Neural cell (in vitro differentiated cells): ENCODE results near the gene RNF213. TPM values are rescaled to one million over a fixed set of nuclear protein-coding genes. Genes with fewer than 3 reads are reported as not detected.

Source experiments
- H2AFZ ChIP-seq: fragments of 200-600, 300-800 bp; sonication (generic), shearing (Covaris generic); 2 replicates; pipeline ENCODE4 v1.6.0; 2014; ENCODE audit warnings: low read depth, mild to moderate bottlenecking, antibody characterized with exemption, low read length, moderate library complexity
- H3F3A ChIP-seq: fragments of 200-600 bp; shearing (Covaris generic); 2 replicates; pipeline ENCODE4 v1.6.1; 2016; ENCODE audit warnings: mild to moderate bottlenecking, moderate library complexity, mixed read lengths, antibody characterized with exemption, low read length; ENCODE audit not compliant: insufficient read depth, poor library complexity, severe bottlenecking
- H3K27ac ChIP-seq: fragments of 200-600, 300-800 bp; sonication (generic), shearing (Covaris generic); 2 replicates; pipeline ENCODE4 v1.5.1; 2014; ENCODE audit warnings: mild to moderate bottlenecking, low read length, moderate library complexity
- H3K27me3 ChIP-seq: fragments of 300-800, 200-600 bp; sonication (generic), shearing (Covaris generic); 2 replicates; pipeline ENCODE4 v1.6.0; 2014; ENCODE audit warnings: mild to moderate bottlenecking, low read depth, low read length, moderate library complexity; ENCODE audit not compliant: insufficient read depth
- H3K36me3 ChIP-seq: fragments of 300-800, 200-600 bp; sonication (generic), shearing (Covaris generic); 2 replicates; pipeline ENCODE4 v1.5.1; 2014; ENCODE audit warnings: mild to moderate bottlenecking, antibody characterized with exemption, low read length, moderate library complexity; ENCODE audit not compliant: insufficient read depth
- H3K4me2 ChIP-seq: fragments of 300-800, 200-600 bp; sonication (generic), shearing (Covaris generic); 2 replicates; pipeline ENCODE4 v1.6.0; 2014; ENCODE audit warnings: mild to moderate bottlenecking, low read length
- H3K4me3 ChIP-seq: fragments of 300-800, 200-600 bp; sonication (generic), shearing (Covaris generic); 2 replicates; pipeline ENCODE4 v1.5.1; 2014; ENCODE audit warnings: mild to moderate bottlenecking, low read length, moderate library complexity
- H3K79me2 ChIP-seq: fragments of 200-600 bp; shearing (Covaris generic); replicated peaks from 2 replicates; pipeline ENCODE4 v1.6.0; 2014; ENCODE audit warnings: mild to moderate bottlenecking, low read length, moderate library complexity; ENCODE audit not compliant: insufficient read depth
- H3K9ac ChIP-seq: fragments of 300-800, 200-600 bp; sonication (generic), shearing (Covaris generic); 2 replicates; pipeline ENCODE4 v1.6.1; 2016; ENCODE audit warnings: mild to moderate bottlenecking, low read length, mixed read lengths
- H3K9me2 ChIP-seq: fragments of 200-600 bp; shearing (Covaris generic); 2 replicates; pipeline ENCODE4 v1.6.1; 2016; ENCODE audit warnings: mild to moderate bottlenecking, low read length, mixed read lengths; ENCODE audit not compliant: insufficient read depth
- H3K9me3 ChIP-seq: fragments of 200-600, 300-800 bp; sonication (generic), shearing (Covaris generic); 2 replicates; pipeline ENCODE4 v1.6.1; 2016; ENCODE audit warnings: mild to moderate bottlenecking, mixed run types, low read length, moderate library complexity, mixed read lengths
- H4K20me1 ChIP-seq: fragments of 200-600 bp; shearing (Covaris generic); 2 replicates; pipeline ENCODE4 v1.6.1; 2016; ENCODE audit warnings: mild to moderate bottlenecking, mixed run types; ENCODE audit not compliant: insufficient read depth
- EP300 ChIP-seq: fragments of 450-650 bp; conservative IDR thresholded peaks from 2 replicates; pipeline ENCODE4 v1.6.1; 2014; ENCODE audit warnings: antibody characterized with exemption, mild to moderate bottlenecking, moderate library complexity; ENCODE audit not compliant: poor library complexity, severe bottlenecking
- EZH2 ChIP-seq: fragments of 200-600, 300-800 bp; shearing (Covaris generic), sonication (generic); IDR thresholded peaks from 2 replicates; pipeline ENCODE4 v1.6.1; 2014; ENCODE audit warnings: antibody characterized with exemption, low read length, borderline replicate concordance, mild to moderate bottlenecking; ENCODE audit not compliant: insufficient read depth, poor library complexity, severe bottlenecking
- POLR2AphosphoS5 ChIP-seq: IDR thresholded peaks from 2 replicates; pipeline ENCODE4 v1.6.1; 2012
- RAD21 ChIP-seq: fragments of 450-650 bp; conservative IDR thresholded peaks from 2 replicates; pipeline ENCODE4 v1.6.1; 2014; ENCODE audit warnings: antibody characterized with exemption, mild to moderate bottlenecking, moderate library complexity
- REST ChIP-seq: IDR thresholded peaks from 2 replicates; pipeline ENCODE4 v1.6.1; 2012; ENCODE audit warnings: borderline replicate concordance
- SMC3 ChIP-seq: fragments of 450-650 bp; conservative IDR thresholded peaks from 2 replicates; pipeline ENCODE4 v1.6.1; 2014; ENCODE audit warnings: antibody characterized with exemption, mild to moderate bottlenecking, moderate library complexity; ENCODE audit not compliant: poor library complexity
- TAF1 ChIP-seq: IDR thresholded peaks from 2 replicates; pipeline ENCODE4 v1.6.1; 2012; ENCODE audit warnings: low read depth
- polyA plus RNA-seq: library from polyadenylated mRNA; depleted of rRNA; stranded (reverse); fragments of >200 nt; gene quantifications from 2 replicates; pipeline ENCODE4 v1.2.3, GENCODE V29; 2014
- TF ChIP-seq, protein P1 (sequence below): fragments of 450-650 bp; IDR thresholded peaks from 2 replicates; pipeline ENCODE4 v1.5.1; 2014; ENCODE audit warnings: antibody characterized with exemption, mild to moderate bottlenecking, moderate library complexity; ENCODE audit not compliant: poor library complexity, severe bottlenecking

RNF213 gene
- polyA plus RNA-seq, 1 donor from 2014 or later, result 1.5 TPM

- H3K9ac ChIP-seq, result no peak overlapping the region
- no peak overlapping the region for H2AFZ ChIP-seq
- H3K9me3 ChIP-seq, result no peaks in the 10 kb centered on the region
- H3K27ac ChIP-seq, result no peak overlapping the region
- H3K4me2 ChIP-seq, result no peak overlapping the region
- TF ChIP-seq, protein P1, sequence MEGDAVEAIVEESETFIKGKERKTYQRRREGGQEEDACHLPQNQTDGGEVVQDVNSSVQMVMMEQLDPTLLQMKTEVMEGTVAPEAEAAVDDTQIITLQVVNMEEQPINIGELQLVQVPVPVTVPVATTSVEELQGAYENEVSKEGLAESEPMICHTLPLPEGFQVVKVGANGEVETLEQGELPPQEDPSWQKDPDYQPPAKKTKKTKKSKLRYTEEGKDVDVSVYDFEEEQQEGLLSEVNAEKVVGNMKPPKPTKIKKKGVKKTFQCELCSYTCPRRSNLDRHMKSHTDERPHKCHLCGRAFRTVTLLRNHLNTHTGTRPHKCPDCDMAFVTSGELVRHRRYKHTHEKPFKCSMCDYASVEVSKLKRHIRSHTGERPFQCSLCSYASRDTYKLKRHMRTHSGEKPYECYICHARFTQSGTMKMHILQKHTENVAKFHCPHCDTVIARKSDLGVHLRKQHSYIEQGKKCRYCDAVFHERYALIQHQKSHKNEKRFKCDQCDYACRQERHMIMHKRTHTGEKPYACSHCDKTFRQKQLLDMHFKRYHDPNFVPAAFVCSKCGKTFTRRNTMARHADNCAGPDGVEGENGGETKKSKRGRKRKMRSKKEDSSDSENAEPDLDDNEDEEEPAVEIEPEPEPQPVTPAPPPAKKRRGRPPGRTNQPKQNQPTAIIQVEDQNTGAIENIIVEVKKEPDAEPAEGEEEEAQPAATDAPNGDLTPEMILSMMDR, result no peak
- TF ChIP-seq SMC3, result no peak
- H3K9me2 ChIP-seq, result no peaks in the 10 kb centered on the region
- H3K79me2 ChIP-seq, result no peaks in the 10 kb centered on the region
- H4K20me1 ChIP-seq, result no peaks in the 10 kb centered on the region
- H3F3A ChIP-seq, result no peaks in the 10 kb centered on the region
- no peaks in the 10 kb centered on the region for H3K36me3 ChIP-seq
- H3K4me3 ChIP-seq, result no peak overlapping the region
- H3K27me3 ChIP-seq, result no peaks in the 10 kb centered on the region
These were observed 29.0 kb downstream of the RNF213 start for GRCh38 chr17:80289616-80290015.

DNA sequence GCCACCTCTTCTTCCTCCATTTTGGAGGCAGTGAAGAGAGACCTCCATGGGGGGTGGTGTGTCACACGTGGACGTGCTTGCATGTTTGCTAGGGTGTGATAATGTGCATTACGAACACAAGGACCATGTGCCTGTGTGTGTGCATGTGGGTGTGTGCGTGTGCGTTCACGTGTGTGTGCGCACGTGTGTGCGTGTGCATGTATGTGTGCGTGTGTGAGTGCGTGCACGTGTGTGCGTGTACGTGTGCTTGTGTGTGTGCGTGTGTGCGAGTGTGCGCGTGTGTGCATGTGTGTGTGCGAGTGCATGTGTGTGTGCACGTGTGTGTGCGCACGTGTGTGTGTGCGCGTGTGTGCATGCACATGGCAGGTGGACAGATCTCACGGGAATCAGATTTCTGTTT, 29.5 kb downstream of the RNF213 start:
- no peaks in the 10 kb centered on the region for H3K36me3 ChIP-seq
- H3K4me2 ChIP-seq, result no peak overlapping the region
- H3K9me2 ChIP-seq, result no peaks in the 10 kb centered on the region

More for the DNA sequence above, 29.5 kb downstream of the RNF213 start:
- H3K9ac ChIP-seq, result no peak overlapping the region
- H3F3A ChIP-seq, result no peaks in the 10 kb centered on the region
- H3K27ac ChIP-seq, result no peak overlapping the region
- no peak for TF ChIP-seq TAF1
- no peak for TF ChIP-seq EP300
- TF ChIP-seq, protein P1, result no peak
- no peak for TF ChIP-seq EZH2
- TF ChIP-seq RAD21, result no peak
- no peak for TF ChIP-seq SMC3
- no peak for TF ChIP-seq REST
- TF ChIP-seq POLR2AphosphoS5, result no peak
- H3K4me3 ChIP-seq, result no peak overlapping the region
- no peak overlapping the region for H2AFZ ChIP-seq
- H3K79me2 ChIP-seq, result no peaks in the 10 kb centered on the region
- H3K9me3 ChIP-seq, result no peaks in the 10 kb centered on the region
- no peaks in the 10 kb centered on the region for H4K20me1 ChIP-seq
- H3K27me3 ChIP-seq, result no peaks in the 10 kb centered on the region
